GM21381 (cell line): ENCODE data around the gene SOWAHC.

Experiments used
- ATAC-seq: cut with Tn5 transposase; IDR thresholded peaks from one replicate; pipeline ENCODE4 v1.9.1; 2021; ENCODE audit warnings: mild to moderate bottlenecking, moderate library complexity; ENCODE audit not compliant: unreplicated experiment

SOWAHC gene

GRCh38 chr2:109644571-109645275 is 30.6 kb downstream of the SOWAHC start:
- no peak for ATAC-seq

GRCh38 chr2:109645412-109646184 is 31.4 kb downstream of the SOWAHC start:
- no peak for ATAC-seq

DNA sequence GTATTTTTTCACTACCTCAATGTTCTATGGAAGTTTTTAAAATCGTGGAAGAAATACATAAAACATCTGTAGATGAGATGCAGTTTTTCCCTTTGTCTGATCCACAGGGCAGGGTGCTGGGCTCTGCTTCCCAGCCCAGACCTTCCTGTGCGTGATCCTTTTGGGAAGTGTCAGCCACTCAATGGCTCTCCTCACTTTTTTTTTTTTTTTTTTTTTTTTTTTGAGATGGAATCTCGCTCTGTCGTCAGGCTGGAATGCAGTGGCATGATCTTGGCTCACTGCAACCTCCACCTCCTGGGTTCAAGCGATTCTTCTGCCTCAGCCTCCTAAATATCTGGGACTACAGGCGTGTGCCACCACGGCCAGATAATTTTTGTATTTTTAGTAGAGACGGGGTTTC is 32.8 kb downstream of the SOWAHC start:
- ATAC-seq: no peak

- no peak for ATAC-seq
Measured at GRCh38 chr2:109647636-109648035, 33.5 kb downstream of the SOWAHC start.

DNA sequence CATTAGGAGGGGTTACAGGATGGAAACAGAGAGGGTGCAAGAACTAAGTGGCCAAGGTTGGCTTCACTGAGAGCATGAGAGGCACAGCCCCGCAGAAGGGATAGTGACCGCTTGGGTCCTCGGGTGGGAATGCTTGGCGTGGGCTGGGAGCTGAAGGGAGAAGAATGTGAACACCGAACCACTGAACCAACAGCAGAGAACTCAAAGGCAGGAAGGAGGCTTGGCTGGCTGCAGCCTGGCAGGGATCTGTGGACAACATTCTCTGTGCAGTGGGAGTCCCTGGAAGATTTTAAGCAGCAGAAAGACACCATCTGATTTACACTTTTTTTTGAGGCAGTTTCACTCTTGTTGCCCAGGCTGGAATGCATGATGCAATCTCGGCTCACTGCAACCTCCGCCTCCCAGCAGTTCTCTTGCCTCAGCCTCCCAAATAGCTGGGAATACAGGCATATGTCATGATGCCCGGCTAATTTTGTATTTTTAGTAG is 33.9 kb downstream of the SOWAHC start:
- ATAC-seq: no peak

DNA sequence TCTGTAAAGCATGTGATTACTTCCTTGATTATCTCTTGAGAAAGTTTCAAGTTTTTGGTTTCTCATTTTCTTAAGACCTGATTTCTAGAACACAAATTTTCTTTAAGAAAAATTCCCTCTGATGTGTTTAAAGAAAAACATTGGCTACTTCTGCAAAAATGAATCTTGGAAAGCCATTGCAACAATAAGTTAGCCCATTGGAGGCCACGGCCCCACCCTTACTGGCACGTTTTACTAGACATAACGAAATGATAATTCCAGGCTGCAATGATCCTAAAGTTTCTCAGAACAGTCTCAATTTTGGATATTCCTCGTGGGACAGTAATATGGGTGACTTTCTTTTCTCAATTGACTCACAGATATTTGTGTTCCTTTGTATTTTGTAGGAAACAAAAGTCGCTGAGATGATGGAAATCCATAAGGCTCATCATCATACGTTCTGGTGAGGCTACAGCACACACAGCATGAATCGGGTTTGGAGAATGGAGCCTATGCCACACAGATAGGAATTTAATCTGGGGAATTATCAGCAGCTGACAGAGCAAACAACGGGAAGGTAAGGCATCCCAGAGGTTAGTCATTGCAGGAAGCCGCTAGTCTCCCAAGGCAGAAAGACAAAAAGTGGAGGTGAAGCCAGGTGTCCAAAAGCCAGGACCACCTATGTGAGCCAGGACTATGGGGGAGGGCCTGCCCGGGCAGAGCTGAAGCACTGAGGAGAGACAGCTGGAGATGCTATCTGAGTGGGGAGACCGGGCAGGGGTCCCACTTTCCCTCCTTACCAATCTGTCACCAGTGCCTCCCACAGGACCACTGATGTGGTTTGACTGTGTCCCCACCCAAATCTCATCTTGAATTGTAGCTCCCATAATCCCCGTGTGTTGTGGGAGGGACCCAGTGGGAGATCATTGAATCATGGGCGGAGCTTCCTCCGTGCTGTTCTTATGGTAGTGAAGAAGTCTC is 35.9 kb downstream of the SOWAHC start:
- no peak for ATAC-seq

DNA sequence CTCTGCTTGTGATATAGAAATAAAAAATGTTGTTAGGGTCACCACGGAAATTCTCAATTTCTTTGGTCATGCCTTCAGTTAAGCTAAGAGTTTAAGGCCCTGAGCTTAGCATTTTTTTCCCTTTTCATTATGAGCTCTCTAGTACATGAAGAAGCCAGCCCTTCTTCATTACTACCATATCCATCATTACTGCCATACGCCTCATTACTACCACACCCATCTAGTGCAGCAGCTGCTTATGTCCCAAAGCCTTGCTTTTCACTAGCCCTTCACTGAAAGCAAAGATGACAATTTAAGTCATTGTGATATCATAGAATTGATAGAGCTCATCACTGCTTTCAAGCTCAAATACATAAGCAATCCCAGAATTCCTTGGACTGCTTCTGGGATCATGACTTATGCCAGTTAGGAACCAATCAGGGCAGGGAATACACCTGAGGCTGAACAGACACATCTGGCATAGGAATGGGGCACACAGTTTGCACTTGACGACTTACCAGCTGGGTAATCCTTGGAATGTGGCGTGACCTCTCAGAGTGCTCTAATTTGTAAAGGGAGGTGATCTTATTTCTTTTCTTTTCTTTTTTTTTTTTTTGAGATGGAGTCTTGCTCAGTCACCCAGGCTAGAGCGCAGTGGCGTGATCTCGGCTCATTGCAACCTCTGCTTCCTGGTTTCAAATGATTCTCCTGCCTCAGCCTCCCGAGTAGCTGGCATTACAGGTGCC is 40.3 kb downstream of the SOWAHC start:
- no peak for ATAC-seq

- ATAC-seq: no peak
Measured at GRCh38 chr2:109655287-109655686, 41.1 kb downstream of the SOWAHC start.

- no peak for ATAC-seq
Measured at GRCh38 chr2:109659396-109660045, 45.4 kb downstream of the SOWAHC start.

DNA sequence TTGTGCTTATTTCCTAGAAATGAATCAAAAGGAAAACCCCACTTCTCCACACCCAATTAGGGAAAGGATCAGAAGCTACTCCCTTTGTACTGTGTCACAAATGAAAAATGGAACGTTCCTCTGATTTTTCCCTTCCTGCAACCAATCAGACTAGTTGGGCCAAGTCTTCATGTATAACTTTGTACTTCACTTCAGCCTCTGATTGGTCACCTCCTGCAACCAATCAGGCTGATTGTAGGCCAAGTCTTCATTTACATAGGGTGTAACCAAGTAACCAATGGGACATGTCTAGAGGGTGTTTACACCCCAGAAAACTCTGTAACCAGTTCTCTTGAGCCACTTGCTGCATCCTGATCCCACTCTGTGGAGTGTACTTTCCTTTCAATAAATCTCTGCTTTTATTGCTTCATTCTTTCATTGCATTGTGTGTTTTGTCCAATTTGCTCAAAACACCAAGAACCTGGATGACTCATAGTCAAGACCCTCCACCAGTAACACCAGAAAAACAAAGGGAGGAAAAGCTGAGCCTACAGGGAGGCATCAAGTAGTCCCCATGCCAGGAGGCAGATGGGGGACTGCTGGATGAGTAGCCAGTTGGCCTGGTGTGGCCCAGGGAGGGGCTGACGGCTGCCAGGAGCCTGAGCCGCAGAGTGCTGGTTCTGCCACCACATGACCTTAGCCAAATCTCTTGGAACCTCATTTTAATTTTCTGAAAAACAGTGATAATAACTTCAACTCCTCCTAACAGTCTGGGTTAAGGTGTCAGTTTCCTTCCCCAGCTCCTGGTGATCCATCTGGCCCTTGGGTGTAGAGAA is 46.1 kb downstream of the SOWAHC start:
- ATAC-seq: no peak

DNA sequence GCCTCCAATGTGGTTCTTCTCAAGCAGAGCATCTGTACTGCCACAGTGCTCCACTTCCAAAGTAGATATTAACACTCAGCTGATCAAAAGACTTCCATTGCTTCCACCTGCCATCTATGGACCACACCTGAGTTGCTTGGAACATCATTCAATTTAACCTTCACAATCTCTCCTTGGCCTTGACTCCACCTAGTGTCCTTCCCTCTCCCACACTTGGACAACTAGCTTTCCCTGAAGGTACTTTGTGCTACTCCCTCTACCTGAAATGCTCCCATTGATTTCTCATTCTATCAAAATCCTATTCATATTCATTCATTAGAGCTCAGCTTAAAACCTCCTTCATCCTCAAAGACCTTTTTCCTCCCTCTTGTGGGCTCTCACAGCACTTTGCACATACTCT is 48.7 kb downstream of the SOWAHC start:
- ATAC-seq: no peak

- no peak for ATAC-seq
Measured at GRCh38 chr2:109663721-109664120, 49.6 kb downstream of the SOWAHC start.

DNA sequence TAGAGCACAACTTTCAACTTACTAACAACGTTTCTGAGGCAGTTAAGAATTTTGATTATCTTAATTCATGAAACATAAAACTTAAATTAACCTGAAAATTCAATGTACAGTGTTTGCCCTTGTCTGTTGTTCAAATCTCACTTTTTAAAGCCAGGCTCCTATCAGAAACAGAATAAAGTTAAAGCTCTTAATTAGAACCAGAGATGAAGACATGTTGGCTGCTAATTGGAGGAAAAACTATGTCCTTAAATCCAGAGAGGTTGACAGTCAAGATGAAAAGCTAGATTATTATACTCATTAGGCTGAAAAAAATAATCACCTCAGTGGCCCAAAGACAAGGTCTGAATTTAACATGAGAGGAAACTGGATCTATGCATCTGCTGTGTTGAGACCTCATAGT is 52.3 kb downstream of the SOWAHC start:
- no peak for ATAC-seq
